GM12874 (cell line): ENCODE data around the gene PTGR3.

ENCODE experiments used
- TF ChIP-seq, protein P1 (sequence below): IDR thresholded peaks from 2 replicates; pipeline ENCODE4 v1.5.1; 2011; ENCODE audit warnings: low read depth, mild to moderate bottlenecking, control low read depth, low read length, moderate library complexity; ENCODE audit not compliant: insufficient read depth

Gene PTGR3

DNA sequence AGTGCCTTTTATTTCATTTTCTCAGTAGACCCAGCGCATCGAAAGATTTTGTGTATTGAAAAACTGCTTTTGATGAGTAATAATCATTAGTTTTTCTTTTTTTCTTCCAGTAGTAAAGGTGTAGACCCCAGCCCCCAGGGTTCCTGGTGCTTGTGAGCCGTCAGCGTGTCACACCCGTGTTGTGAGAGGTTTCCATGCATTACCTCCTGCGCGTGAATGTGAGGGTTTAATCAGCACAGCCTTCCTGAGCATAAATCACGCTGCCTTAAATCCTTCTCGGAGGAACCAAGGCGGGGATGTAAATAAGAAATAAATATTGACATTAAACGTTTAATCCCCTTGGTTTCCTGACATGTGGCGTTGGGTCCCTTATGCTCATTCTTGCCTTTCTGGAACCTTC lies 26.0 kb upstream of the PTGR3 start:
- TF ChIP-seq, protein P1, sequence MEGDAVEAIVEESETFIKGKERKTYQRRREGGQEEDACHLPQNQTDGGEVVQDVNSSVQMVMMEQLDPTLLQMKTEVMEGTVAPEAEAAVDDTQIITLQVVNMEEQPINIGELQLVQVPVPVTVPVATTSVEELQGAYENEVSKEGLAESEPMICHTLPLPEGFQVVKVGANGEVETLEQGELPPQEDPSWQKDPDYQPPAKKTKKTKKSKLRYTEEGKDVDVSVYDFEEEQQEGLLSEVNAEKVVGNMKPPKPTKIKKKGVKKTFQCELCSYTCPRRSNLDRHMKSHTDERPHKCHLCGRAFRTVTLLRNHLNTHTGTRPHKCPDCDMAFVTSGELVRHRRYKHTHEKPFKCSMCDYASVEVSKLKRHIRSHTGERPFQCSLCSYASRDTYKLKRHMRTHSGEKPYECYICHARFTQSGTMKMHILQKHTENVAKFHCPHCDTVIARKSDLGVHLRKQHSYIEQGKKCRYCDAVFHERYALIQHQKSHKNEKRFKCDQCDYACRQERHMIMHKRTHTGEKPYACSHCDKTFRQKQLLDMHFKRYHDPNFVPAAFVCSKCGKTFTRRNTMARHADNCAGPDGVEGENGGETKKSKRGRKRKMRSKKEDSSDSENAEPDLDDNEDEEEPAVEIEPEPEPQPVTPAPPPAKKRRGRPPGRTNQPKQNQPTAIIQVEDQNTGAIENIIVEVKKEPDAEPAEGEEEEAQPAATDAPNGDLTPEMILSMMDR = no peak

DNA sequence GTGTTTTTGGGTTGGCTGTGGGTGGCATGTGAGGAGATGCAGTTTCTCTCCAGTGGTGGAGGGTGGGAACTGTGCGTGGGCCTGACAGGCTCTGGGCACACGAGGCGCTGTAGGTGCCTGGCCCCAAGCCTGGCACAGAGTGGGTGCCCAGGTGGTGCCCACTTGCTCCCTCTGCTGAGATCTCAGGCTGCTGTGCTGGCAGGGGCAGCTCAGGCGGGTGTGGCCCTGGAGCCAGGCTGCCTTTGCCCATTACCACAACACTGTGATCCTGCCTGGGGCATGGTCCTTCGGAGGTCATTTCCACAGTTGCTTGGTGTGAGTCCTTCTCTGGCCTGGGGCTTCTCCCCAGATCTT lies 22.1 kb upstream of the PTGR3 start:
- TF ChIP-seq, protein P1 = no peak

DNA sequence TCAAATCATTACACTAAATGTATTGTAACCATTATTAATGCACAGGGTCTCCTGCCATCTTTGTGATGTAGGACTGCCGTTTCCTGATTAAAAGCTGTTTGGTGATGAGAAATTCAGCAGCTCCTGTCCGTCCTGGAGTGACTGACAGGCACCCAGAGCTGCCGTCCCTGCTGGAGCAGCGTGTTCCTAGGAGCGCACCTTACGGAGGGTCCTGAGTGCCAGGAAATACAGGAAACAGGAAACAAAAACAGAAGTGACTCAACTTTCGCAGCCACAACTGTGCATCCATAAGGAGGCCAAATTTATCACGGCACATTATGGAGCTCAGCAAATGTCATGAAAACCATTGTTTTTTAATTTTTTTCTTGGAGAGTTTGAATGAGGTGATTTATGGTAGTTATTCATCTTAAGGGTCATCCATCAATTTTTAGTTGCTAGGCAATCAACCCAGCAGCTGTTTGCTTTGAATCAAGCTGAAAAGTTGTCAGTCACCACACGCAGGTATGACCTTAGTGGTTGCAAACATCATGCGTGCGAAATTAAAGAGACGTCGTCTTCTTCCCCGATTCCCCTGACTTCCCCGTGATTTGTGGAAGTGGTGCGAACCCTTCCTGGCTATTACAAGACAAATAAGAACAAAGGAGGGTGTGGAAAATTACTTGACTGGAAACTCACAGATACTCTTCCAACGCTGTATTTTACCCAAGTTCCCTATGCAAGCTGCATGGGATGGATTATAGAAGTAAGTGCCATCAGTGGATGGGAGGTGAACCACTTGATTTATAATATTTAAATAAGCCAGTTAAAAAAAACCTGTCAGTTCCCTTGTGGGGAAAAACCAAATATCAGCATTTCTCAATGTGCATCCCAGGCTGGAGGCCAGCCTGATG lies 21.5 kb upstream of the PTGR3 start:
- TF ChIP-seq, protein P1 = no peak

DNA sequence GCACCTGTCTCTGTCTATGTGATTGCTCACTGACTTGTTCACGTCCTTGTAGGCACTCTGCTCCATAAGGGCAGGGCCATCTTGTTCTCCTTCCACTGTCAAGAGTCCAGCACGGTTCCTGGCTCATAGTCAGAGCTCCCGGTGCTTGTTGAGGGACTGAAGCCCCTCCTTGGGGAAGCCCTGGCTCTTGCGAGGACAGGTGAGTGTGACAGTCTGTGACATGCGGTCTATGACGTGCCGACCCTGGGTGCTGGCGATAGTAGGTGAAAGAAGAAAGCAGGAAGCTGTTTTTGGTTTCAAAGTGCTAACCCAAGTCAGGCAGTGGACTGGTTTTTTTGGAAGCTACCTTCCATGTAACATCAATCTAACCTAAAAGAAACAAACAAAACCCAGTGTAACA lies 20.5 kb upstream of the PTGR3 start:
- TF ChIP-seq, protein P1 = no peak

DNA sequence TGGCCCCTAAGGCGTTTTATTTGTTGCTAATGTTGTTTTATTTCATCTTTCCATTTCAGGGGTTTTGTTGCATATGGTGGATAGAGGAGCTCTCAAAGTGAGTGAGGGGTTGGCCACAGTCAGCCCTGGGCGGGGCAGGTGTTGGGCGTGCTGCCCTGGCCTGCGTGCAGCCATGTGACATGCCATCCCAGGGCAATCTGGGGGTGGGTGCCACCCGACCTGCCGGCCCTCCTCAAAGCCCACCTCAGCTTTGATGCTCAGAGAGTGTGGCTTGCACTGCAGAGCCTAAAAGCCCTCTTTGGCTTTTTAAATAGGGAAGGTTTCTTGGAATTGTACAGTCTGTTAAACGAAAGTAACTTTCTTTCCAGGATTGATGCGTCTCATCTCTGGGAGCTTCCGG lies 20.0 kb upstream of the PTGR3 start:
- TF ChIP-seq, protein P1 = no peak

DNA sequence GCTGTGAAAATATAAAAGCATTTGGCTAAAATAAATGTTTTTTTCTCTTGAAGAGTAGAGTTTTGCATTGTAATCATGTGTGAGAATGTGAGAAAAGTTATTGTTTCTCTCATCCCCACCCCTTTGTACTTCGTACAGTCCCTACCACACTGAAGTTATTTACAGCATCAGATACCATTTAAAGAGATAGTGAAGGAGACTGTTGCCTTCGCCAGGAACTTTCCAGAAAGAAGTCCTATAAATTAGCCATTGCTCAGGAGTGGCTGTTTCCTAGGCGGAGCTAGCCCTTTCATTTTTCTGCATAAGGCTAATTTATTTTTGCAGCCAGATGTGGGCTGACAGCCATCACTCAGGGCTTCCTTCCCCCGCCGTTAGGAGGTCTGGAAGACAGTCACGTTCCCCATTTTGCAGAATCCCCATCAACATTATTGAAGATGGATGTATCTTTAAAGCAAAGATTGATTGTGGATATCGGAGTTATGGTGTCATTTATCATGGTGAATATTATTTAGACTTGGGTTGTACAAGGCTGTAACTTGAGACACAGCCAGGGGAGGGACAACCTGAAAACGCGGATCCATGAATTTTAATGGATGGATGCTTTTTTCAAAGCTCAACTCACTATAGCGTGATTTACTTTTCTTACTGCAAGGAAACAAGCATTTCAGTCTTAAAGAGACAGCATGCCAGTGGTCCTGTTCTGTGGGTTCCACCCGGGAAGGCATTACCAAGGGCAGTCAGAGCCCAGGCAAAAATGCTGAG lies 18.8 kb upstream of the PTGR3 start:
- TF ChIP-seq, protein P1 = no peak

DNA sequence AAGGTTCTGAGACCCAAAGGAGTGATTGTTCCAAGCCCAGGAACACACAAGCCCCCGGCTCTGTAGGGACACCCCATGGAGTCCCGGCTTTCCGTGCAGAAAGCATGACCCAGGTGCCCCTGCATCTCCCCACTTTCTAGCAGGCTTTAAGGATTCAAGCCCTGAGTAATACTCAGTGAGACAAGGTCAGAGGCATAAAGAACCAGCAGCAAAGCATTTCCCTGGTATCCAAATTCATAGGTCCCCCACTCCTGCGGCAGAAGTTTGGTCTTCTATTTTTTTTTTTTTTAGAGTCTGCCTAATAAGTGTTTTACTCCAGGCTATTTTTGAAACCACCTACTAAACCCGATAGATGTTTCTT lies 18.0 kb upstream of the PTGR3 start:
- TF ChIP-seq, protein P1 = no peak
